Measurements from ENCODE around the gene CD19. TPM values are rescaled to one million over a fixed set of nuclear protein-coding genes. Genes with fewer than 3 reads are reported as not detected.

CD19 gene
- total RNA-seq = under 1 TPM in 1 of 2 donors, not detected in 1; 0.34 TPM

DNA sequence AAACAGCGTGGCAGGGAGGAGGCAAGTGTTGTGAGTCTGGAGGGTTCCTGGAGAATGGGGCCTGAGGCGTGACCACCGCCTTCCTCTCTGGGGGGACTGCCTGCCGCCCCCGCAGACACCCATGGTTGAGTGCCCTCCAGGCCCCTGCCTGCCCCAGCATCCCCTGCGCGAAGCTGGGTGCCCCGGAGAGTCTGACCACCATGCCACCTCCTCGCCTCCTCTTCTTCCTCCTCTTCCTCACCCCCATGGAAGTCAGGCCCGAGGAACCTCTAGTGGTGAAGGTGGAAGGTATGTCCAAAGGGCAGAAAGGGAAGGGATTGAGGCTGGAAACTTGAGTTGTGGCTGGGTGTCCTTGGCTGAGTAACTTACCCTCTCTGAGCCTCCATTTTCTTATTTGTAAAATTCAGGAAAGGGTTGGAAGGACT, at the start of gene CD19:
Gene CD19 (plus strand): TSS at position 171 of the 425 bp plus-strand sequence. CDS start 30 bp downstream, at position 201.

DNA sequence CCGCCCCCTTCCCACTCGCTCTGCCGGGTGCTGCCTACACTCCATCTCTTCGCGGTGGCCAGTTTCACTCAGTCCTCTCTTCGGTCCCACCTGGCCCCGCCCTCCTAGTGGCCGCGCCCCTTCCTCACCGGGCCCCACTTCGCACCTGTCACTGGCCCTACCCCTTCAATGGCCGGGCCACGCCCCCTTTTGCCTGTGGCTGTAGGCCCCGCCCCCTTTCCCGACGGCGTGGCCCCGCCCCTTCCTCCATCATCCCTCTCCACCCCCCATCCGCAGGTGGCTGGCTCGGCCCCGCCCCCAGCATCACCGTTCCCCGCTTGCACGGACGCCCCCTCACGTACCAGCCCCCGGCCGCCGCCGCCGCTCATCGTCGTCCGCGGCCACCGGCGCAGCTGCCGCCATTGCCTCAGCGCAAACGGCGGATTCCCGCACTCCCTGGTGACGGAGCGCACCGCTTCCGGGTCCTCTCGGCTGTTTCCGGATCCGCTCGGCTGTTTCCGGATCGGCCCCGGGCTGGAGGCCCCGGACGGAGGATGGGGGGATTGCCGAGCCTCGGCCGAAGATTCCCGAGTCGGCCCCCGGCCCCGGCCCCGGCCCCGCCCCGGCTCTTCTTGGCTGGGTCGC, 6.9 kb upstream of the CD19 start, which contains the start of gene RABEP2:
Gene RABEP2 (minus strand): TSS at position 477 of the 624 bp plus-strand sequence. CDS start 75 bp downstream, at position 402.

DNA sequence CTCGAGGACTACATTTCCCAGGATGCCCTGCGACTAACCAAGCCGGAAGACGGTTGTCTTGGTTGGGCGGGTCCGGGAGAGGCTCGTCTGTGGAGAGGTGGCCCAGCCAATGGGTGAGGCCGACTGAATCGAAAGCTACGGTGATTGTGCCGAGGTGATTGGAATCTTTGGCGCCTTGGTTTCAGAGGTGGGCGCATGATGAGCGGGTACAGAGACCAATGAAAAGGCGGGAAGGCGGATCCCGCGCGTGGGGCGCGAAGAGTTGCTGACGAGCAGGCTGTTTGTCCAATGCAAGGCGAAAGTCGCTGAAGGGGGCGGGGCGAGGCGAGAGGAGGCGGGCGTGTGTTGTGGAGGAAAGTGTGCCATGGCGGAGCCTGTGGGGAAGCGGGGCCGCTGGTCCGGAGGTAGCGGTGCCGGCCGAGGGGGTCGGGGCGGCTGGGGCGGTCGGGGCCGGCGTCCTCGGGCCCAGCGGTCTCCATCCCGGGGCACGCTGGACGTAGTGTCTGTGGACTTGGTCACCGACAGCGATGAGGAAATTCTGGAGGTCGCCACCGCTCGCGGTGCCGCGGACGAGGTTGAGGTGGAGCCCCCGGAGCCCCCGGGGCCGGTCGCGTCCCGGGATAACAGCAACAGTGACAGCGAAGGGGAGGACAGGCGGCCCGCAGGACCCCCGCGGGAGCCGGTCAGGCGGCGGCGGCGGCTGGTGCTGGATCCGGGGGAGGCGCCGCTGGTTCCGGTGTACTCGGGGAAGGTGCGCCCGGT, 19.1 kb downstream of the CD19 start, which contains the start of gene NFATC2IP:
Gene NFATC2IP (plus strand): TSS at position 290 of the 762 bp plus-strand sequence. CDS start 75 bp downstream, at position 365.

GRCh38 chr16:28974437-28975157, 42.8 kb downstream of the CD19 start, which contains the start of gene SPNS1:
TSS of gene SPNS1 (plus strand) at chr16:28974778. CDS start at chr16:28975152, 374 bp downstream.

DNA sequence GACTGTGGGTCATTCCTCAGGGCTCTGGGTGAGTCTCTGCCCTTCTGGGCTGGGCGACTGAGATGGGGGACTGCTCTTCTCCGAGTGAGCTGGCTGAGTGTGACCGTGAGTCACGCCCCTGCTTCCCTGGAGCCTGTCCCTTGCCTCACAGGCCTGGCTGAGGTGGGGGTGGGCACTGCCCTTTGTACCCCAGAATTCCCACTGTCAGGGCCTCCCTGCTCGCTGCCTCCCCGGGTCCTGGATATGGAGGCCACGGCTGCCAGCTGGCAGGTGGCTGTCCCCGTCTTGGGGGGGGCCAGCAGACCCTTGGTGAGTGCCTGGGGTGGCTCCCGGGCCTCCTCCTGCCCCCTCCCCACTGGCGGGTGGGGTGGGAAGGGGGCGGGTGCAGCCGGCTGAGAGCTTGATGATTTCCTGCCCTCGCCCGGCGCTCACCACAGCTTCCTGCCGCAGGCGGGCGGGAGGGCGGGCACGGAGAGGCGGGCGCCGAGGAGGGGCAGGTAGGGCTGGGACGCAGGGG, 52.9 kb downstream of the CD19 start, which contains the start of gene LAT:
Gene LAT (plus strand): TSS at position 434 of the 517 bp plus-strand sequence. CDS start 366 bp downstream, outside the sequence.

Other genes starting within 250 kb of the CD19 start
- gene EIF3C, start 220.5 kb upstream of the CD19 start, total RNA-seq = 10 to 100 TPM; 31.7 to 61.6 TPM
- 1 to 10 TPM; 5.2 to 5.7 TPM for gene NPIPB9, start 180.2 kb upstream of the CD19 start, total RNA-seq
- gene ATXN2L, start 109.0 kb upstream of the CD19 start, total RNA-seq = 10 to 100 TPM; 48.5 to 49.0 TPM
- gene TUFM, start 85.6 kb upstream of the CD19 start, total RNA-seq = 100 to 1,000 TPM in 1 of 2 donors, 10 to 100 TPM in 1; 97.4 to 137 TPM
- gene SH2B1, start 68.1 kb upstream of the CD19 start, total RNA-seq = 10 to 100 TPM; 13.4 to 17.0 TPM
- gene ATP2A1, start 53.5 kb upstream of the CD19 start, total RNA-seq = under 1 TPM; under 0.01 to 0.34 TPM
- gene RABEP2, start 6.7 kb upstream of the CD19 start, total RNA-seq = 10 to 100 TPM; 20.0 to 20.6 TPM
- gene NFATC2IP, start 19.0 kb downstream of the CD19 start, total RNA-seq = 10 to 100 TPM; 25.1 to 32.0 TPM
- 10 to 100 TPM; 59.5 to 71.9 TPM for gene SPNS1, start 42.8 kb downstream of the CD19 start, total RNA-seq
- gene LAT, start 53.1 kb downstream of the CD19 start, total RNA-seq = 1 to 10 TPM in 1 of 2 donors, under 1 TPM in 1; 0.67 to 1.0 TPM